Progenitor cell of endocrine pancreas (in vitro differentiated cells): ENCODE measurements around the gene KCNQ1. TPM values are rescaled to one million over a fixed set of nuclear protein-coding genes. Genes with fewer than 3 reads are reported as not detected.

Source experiments
- DNase-seq: peaks from one replicate; pipeline ENCODE4 v3.0.0; 2021; ENCODE audit warnings: low spot score; ENCODE audit not compliant: unreplicated experiment
- H3K27ac Mint-ChIP-seq: 2 replicates; pipeline ENCODE4 v1.8.0; 2021; ENCODE audit warnings: mild to moderate bottlenecking, moderate library complexity, mixed read lengths
- H3K27me3 Mint-ChIP-seq: 2 replicates; pipeline ENCODE4 v1.8.0; 2021; ENCODE audit warnings: mixed read lengths
- H3K36me3 Mint-ChIP-seq: 2 replicates; pipeline ENCODE4 v1.8.0; 2022; ENCODE audit warnings: mixed read lengths; ENCODE audit not compliant: insufficient read depth
- H3K4me1 Mint-ChIP-seq: 2 replicates; pipeline ENCODE4 v1.8.0; 2021; ENCODE audit warnings: low read depth, mixed read lengths
- H3K4me3 Mint-ChIP-seq: 2 replicates; pipeline ENCODE4 v1.8.0; 2021; ENCODE audit warnings: low read depth, mild to moderate bottlenecking, moderate library complexity, mixed read lengths
- H3K9me3 Mint-ChIP-seq: 2 replicates; pipeline ENCODE4 v1.8.0; 2021; ENCODE audit warnings: low read depth, mixed read lengths
- CTCF ChIP-seq: fragments of 200-600 bp; sonication (generic); IDR thresholded peaks from one replicate; pipeline ENCODE4 v1.5.0; 2021; ENCODE audit warnings: antibody characterized with exemption, mild to moderate bottlenecking; ENCODE audit not compliant: unreplicated experiment
- total RNA-seq: library from RNA; stranded (reverse); gene quantifications from 2 replicates; pipeline ENCODE4 v1.2.1, GENCODE V29; 2021

KCNQ1 gene
- total RNA-seq, 1 donor from 2014 or later, result 3.3 TPM

GRCh38 chr11:2647953-2648352, 203.1 kb downstream of the KCNQ1 start:
- no peak overlapping the region for H3K4me3 Mint-ChIP-seq
- no peaks in the 10 kb centered on the region for H3K27me3 Mint-ChIP-seq
- peak overlapping the region; percentile 94 for H3K27ac Mint-ChIP-seq
- H3K36me3 Mint-ChIP-seq, result peaks cover 59% of the 10 kb centered on the region
- no peaks in the 10 kb centered on the region for H3K4me1 Mint-ChIP-seq
- H3K9me3 Mint-ChIP-seq, result peaks cover 53% of the 10 kb centered on the region
- DNase-seq, result no peak
- TF ChIP-seq CTCF, result no peak

DNA sequence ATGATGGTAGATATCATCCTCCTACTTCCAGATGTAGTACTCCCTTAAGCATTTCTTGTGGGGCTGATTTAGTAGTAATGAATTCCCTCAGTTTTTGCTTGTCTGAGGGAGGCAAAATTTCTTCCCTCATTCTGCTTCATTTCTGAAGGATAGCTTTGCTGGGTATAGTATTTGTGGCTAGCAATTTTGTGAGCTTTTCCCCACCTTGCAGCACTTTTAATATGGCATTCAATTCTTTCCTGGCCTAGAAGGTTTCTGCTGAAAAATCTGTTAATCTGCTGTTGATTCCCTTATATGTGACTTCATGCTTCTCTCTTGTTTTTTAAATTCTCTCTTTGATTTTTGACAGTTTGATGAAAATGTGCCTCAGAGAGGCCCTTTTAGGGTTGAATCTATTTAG, 204.6 kb downstream of the KCNQ1 start:
- Mint-ChIP-seq H3K36me3 (peaks cover 57% of the 10 kb centered on the region), H3K4me1 (peaks cover under 1% of the 10 kb centered on the region)
- DNase-seq, result no peak

GRCh38 chr11:2649848-2650247, 205.0 kb downstream of the KCNQ1 start:
- Mint-ChIP-seq H3K4me3 (no peak overlapping the region), H3K9me3 (peaks cover 38% of the 10 kb centered on the region), H3K27ac (peak overlapping the region; percentile 87), H3K27me3 (no peaks in the 10 kb centered on the region), H3K4me1 (peaks cover 4% of the 10 kb centered on the region), H3K36me3 (peaks cover 58% of the 10 kb centered on the region)
- no peak for TF ChIP-seq CTCF
- no peak for DNase-seq

More for the DNA sequence above, 204.6 kb downstream of the KCNQ1 start:
- peaks cover 42% of the 10 kb centered on the region for H3K9me3 Mint-ChIP-seq
- no peaks in the 10 kb centered on the region for H3K27me3 Mint-ChIP-seq
- no peak overlapping the region for H3K4me3 Mint-ChIP-seq
- TF ChIP-seq CTCF, result no peak
- peak overlapping the region; percentile 77 for H3K27ac Mint-ChIP-seq

DNA sequence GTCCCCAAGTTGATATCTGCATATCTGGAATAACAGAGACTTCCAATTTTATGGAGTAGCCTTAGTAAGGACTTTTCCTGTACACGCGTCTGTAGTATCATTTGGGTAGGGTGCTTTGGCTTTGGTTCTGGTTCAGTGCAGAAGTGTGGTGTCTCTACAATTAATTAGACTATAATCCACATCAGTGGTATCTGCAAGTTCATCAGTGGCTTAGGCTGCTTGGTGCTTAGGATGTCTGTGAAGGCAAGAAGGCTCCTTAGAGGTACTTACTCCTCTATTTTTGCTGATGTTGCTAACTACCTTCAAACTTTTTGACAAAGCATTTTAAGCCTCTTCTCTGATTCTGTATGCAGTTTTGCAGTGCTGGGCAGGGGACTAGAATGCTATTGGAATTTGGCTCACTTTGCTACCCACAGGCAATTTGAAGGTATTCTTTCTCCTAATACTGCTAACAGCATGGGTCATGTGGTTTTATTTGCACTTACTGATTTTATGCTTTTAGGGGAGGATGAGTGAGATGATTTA, 205.6 kb downstream of the KCNQ1 start:
- Mint-ChIP-seq H3K9me3 (peaks cover 38% of the 10 kb centered on the region), H3K36me3 (peaks cover 57% of the 10 kb centered on the region), H3K27me3 (no peaks in the 10 kb centered on the region), H3K4me1 (peaks cover 4% of the 10 kb centered on the region), H3K4me3 (no peak overlapping the region), H3K27ac (peak overlapping the region; percentile 87)
- no peak for TF ChIP-seq CTCF
- no peak for DNase-seq

GRCh38 chr11:2651054-2651617, 206.3 kb downstream of the KCNQ1 start:
- Mint-ChIP-seq H3K36me3 (peaks cover 60% of the 10 kb centered on the region), H3K27me3 (no peaks in the 10 kb centered on the region), H3K27ac (peak overlapping the region; percentile 86), H3K4me3 (no peak overlapping the region), H3K4me1 (peaks cover 4% of the 10 kb centered on the region), H3K9me3 (peaks cover 38% of the 10 kb centered on the region)
- no peak for TF ChIP-seq CTCF
- DNase-seq, result no peak
